Liver (tissue), 3 donors: ENCODE measurements around the gene C14orf132.

Experiments
- ATF3 ChIP-seq: IDR thresholded peaks from 2 replicates; pipeline ENCODE4 v1.6.1; 2016; ENCODE audit warnings: antibody characterized with exemption
- CTCF ChIP-seq: fragments of 150-350 bp; IDR thresholded peaks from 2 replicates; pipeline ENCODE4 v1.5.1; 2017; ENCODE audit warnings: improper control_type of control experiment, low read depth, low read length; ENCODE audit not compliant: missing input control
- EGR1 ChIP-seq, 2 donors: IDR thresholded peaks; 2 replicates each; pipeline ENCODE4 v1.6.1; 2016 to 2018; ENCODE audit warnings: antibody characterized with exemption in 2 of 2, low read depth in 2 of 2
- HNF4A ChIP-seq, 2 donors: conservative IDR thresholded peaks; 2 replicates each; pipeline ENCODE4 v1.6.1; 2016; ENCODE audit warnings: antibody characterized with exemption in 2 of 2, mild to moderate bottlenecking in 2 of 2
- MAX ChIP-seq: IDR thresholded peaks from 2 replicates; pipeline ENCODE4 v1.6.1; 2016; ENCODE audit warnings: antibody characterized with exemption
- RAD21 ChIP-seq, 2 donors: IDR thresholded peaks; 2 replicates each; pipeline ENCODE4 v1.6.1; 2016; ENCODE audit warnings: antibody characterized with exemption in 2 of 2, mild to moderate bottlenecking in 2 of 2
- REST ChIP-seq: IDR thresholded peaks from 2 replicates; pipeline ENCODE4 v1.6.1; 2016; ENCODE audit warnings: antibody characterized with exemption, mild to moderate bottlenecking
- RXRA ChIP-seq, 2 donors: IDR thresholded peaks; 2 replicates each; pipeline ENCODE4 v1.6.1; 2017 to 2018; ENCODE audit warnings: antibody characterized with exemption in 2 of 2, mild to moderate bottlenecking in 1 of 2
- TAF1 ChIP-seq: conservative IDR thresholded peaks from 2 replicates; pipeline ENCODE4 v1.6.1; 2016; ENCODE audit warnings: antibody characterized with exemption, mild to moderate bottlenecking
- ZBTB33 ChIP-seq: IDR thresholded peaks from 2 replicates; pipeline ENCODE4 v1.6.1; 2016; ENCODE audit warnings: antibody characterized with exemption
- donor health status: healthy.
- donor health status: healthy.

- TF ChIP-seq CTCF (no peak), RAD21 (IDR thresholded peaks at IDR 0.05) (no peak), ATF3 (no peak), TAF1 (no peak), RXRA (IDR thresholded peaks at IDR 0.05) (no peak), ZBTB33 (no peak), EGR1 (IDR thresholded peaks at IDR 0.05; ENCODE audit: low read depth in 2 of 2) (no peak), REST (no peak), MAX (no peak), HNF4A (conservative IDR thresholded peaks at IDR 0.05) (no peak)
These were observed 27.8 kb downstream of the C14orf132 start for GRCh38 chr14:96066976-96067375.
